HCT116 (cell line): Measurements from ENCODE around the gene SAYSD1. TPM values are rescaled to one million over a fixed set of nuclear protein-coding genes. Genes with fewer than 3 reads are reported as not detected.

Experiments
- ATAC-seq: fragments of 200-7000 bp; cut with Tn5 transposase; 2 replicates; pipeline ENCODE4 v1.9.1; 2020; ENCODE audit warnings: mild to moderate bottlenecking, moderate library complexity
- BruUV-seq: library from RNA; stranded (reverse); fragments of 400-500 nt; replicated peaks from 2 replicates; lab custom pipeline; 2021; lab: Mats Ljungman, UMichigan
- CTCF ChIA-PET: fragments of 300-600 bp; sonication (Branson Sonifier 250); formaldehyde crosslinking; loops from one replicate; lab custom pipeline; 2021; ENCODE audit warnings: antibody characterized with exemption; lab: Charles Lee
- POLR2A ChIA-PET: fragments of 300-600, 350-600 bp; sonication (Branson Sonifier 250); formaldehyde crosslinking; loops from one replicate; lab custom pipeline; 2021; ENCODE audit warnings: antibody characterized with exemption; lab: Charles Lee
- RAD21 ChIA-PET, 2 experiments: fragments of 300-600 bp; sonication (Branson Sonifier 250); formaldehyde crosslinking; loops; one replicate each; lab custom pipeline; 2023; ENCODE audit warnings: low total read pairs in 2 of 2; ENCODE audit not compliant: uncharacterized antibody in 2 of 2, unreplicated experiment in 2 of 2, low non-redundant PET in 1 of 2; lab: Charles Lee
- DNase-seq: peaks from one replicate; pipeline ENCODE4 v3.0.0-alpha.2; 2010; ENCODE audit warnings: low read depth, low spot score
- H2AFZ ChIP-seq: fragments of 200-600 bp; shearing (Covaris generic), sonication (generic); 2 replicates; pipeline ENCODE4 v1.6.1; 2017; ENCODE audit warnings: low read depth, mixed run types, mixed read lengths, antibody characterized with exemption, low read length; ENCODE audit not compliant: poor library complexity, severe bottlenecking
- H3K27ac ChIP-seq: 2 replicates; pipeline ENCODE4 v1.5.1; 2012; ENCODE audit warnings: low read depth, low read length
- H3K27me3 ChIP-seq: fragments of 200-600 bp; sonication (generic); 2 replicates; pipeline ENCODE4 v1.6.1; 2016; ENCODE audit warnings: mixed run types, low read length, mixed read lengths; ENCODE audit not compliant: insufficient read depth
- H3K36me3 ChIP-seq, 2 experiments: fragments of 200-500 bp in 1 of 2; fragments of 200-600 bp in 1 of 2; sonication (Bioruptor generic) in 1 of 2; sonication (generic) in 1 of 2; 2 replicates each; pipeline versions ENCODE4 v1.5.1 to v1.6.1; 2014 to 2016; ENCODE audit warnings: low read length in 2 of 2, inconsistent platforms in 1 of 2, mixed read lengths in 1 of 2, mixed run types in 1 of 2; ENCODE audit not compliant: insufficient read depth in 2 of 2, control insufficient read depth in 1 of 2
- H3K4me1 ChIP-seq, 2 experiments: fragments of 200-600 bp in 1 of 2; sonication (generic) in 1 of 2; 2 replicates each; pipeline versions ENCODE4 v1.5.1 to v1.6.1; 2012 to 2017; ENCODE audit warnings: low read length in 2 of 2, inconsistent platforms in 1 of 2, mild to moderate bottlenecking in 1 of 2, mixed read lengths in 1 of 2, mixed run types in 1 of 2, moderate library complexity in 1 of 2; ENCODE audit not compliant: insufficient read depth in 2 of 2, control insufficient read depth in 1 of 2
- H3K4me2 ChIP-seq: fragments of 200-600 bp; sonication (generic); 2 replicates; pipeline ENCODE4 v1.6.1; 2017; ENCODE audit warnings: mixed run types, low read length, mixed read lengths
- H3K4me3 ChIP-seq, 2 experiments: fragments of 200-600 bp in 1 of 2; sonication (generic) in 1 of 2; replicated peaks in 1 of 2; 2 replicates each; pipeline ENCODE4 v1.5.1; 2011 to 2016; ENCODE audit warnings: low read length in 2 of 2, control low read depth in 1 of 2, low read depth in 1 of 2, mild to moderate bottlenecking in 1 of 2, mixed read lengths in 1 of 2, mixed run types in 1 of 2
- H3K79me2 ChIP-seq: fragments of 200-600 bp; sonication (generic); 2 replicates; pipeline ENCODE4 v1.6.1; 2017; ENCODE audit warnings: mild to moderate bottlenecking, mixed run types, low read length, moderate library complexity, mixed read lengths; ENCODE audit not compliant: insufficient read depth
- H3K9ac ChIP-seq: fragments of 200-600 bp; sonication (generic); 2 replicates; pipeline ENCODE4 v1.6.1; 2016; ENCODE audit warnings: low read length, mixed read lengths
- H3K9me2 ChIP-seq: fragments of 200-600 bp; sonication (generic), shearing (Covaris generic); 2 replicates; pipeline ENCODE4 v1.6.1; 2017; ENCODE audit warnings: mixed run types, mild to moderate bottlenecking, moderate library complexity; ENCODE audit not compliant: insufficient read depth
- H3K9me3 ChIP-seq, 2 experiments: fragments of 200-500 bp in 1 of 2; fragments of 200-600 bp in 1 of 2; sonication (Bioruptor generic) in 1 of 2; sonication (generic) in 1 of 2; 2 replicates each; pipeline ENCODE4 v1.6.1; 2014 to 2017; ENCODE audit warnings: low read length in 2 of 2, mixed read lengths in 2 of 2, inconsistent platforms in 1 of 2, low read depth in 1 of 2, mild to moderate bottlenecking in 1 of 2, mixed run types in 1 of 2, moderate library complexity in 1 of 2; ENCODE audit not compliant: control insufficient read depth in 1 of 2, insufficient read depth in 1 of 2
- H4K20me1 ChIP-seq: fragments of 200-600 bp; sonication (generic), shearing (Covaris generic); 2 replicates; pipeline ENCODE4 v1.6.1; 2017; ENCODE audit warnings: mixed run types, mild to moderate bottlenecking, moderate library complexity; ENCODE audit not compliant: insufficient read depth
- ATF3 ChIP-seq: IDR thresholded peaks from 2 replicates; pipeline ENCODE4 v1.6.1; 2012
- CBX3 ChIP-seq: IDR thresholded peaks from 2 replicates; pipeline ENCODE4 v1.6.1; 2012; ENCODE audit warnings: low read depth
- CEBPB ChIP-seq: IDR thresholded peaks from 2 replicates; pipeline ENCODE4 v1.6.1; 2012; ENCODE audit warnings: low read depth
- EGR1 ChIP-seq: IDR thresholded peaks from 2 replicates; pipeline ENCODE4 v1.6.1; 2012; ENCODE audit warnings: low read depth
- ELF1 ChIP-seq: IDR thresholded peaks from 2 replicates; pipeline ENCODE4 v1.6.1; 2012; ENCODE audit warnings: low read depth, borderline replicate concordance
- EZH2phosphoT487 ChIP-seq: fragments of 200-600 bp; IDR thresholded peaks from 2 replicates; pipeline ENCODE4 v1.6.1; 2018; ENCODE audit warnings: antibody characterized with exemption, borderline replicate concordance
- JUND ChIP-seq: IDR thresholded peaks from 2 replicates; pipeline ENCODE4 v1.6.1; 2012
- POLR2A ChIP-seq: IDR thresholded peaks from 2 replicates; pipeline ENCODE4 v1.7.0; 2011; ENCODE audit warnings: borderline replicate concordance; ENCODE audit not compliant: insufficient read depth, insufficient read length; ENCODE audit errors: extremely low read depth
- POLR2AphosphoS5 ChIP-seq: IDR thresholded peaks from 2 replicates; pipeline ENCODE4 v1.6.1; 2011; ENCODE audit warnings: mild to moderate bottlenecking, low read depth, low read length, moderate library complexity
- SP1 ChIP-seq: IDR thresholded peaks from 2 replicates; pipeline ENCODE4 v1.6.1; 2012; ENCODE audit warnings: low read depth
- SRF ChIP-seq: IDR thresholded peaks from 2 replicates; pipeline ENCODE4 v1.6.1; 2012; ENCODE audit warnings: low read depth
- TCF7L2 ChIP-seq: IDR thresholded peaks from 2 replicates; pipeline ENCODE4 v1.7.0; 2011; ENCODE audit warnings: borderline replicate concordance, inconsistent platforms; ENCODE audit not compliant: insufficient read depth, insufficient read length; ENCODE audit errors: extremely low read depth
- YY1 ChIP-seq: IDR thresholded peaks from 2 replicates; pipeline ENCODE4 v1.6.1; 2011; ENCODE audit warnings: low read length, low read depth, moderate library complexity, mild to moderate bottlenecking; ENCODE audit not compliant: insufficient replicate concordance; ENCODE audit errors: extremely low read depth
- ZBTB33 ChIP-seq: IDR thresholded peaks from 2 replicates; pipeline ENCODE4 v1.6.1; 2011; ENCODE audit warnings: mild to moderate bottlenecking, low read length, moderate library complexity; ENCODE audit not compliant: insufficient replicate concordance; ENCODE audit errors: extremely low read depth
- ZNF274 ChIP-seq: fragments of 200-500 bp; sonication (Bioruptor generic); IDR thresholded peaks from 2 replicates; pipeline ENCODE4 v1.6.1; 2014; ENCODE audit warnings: mild to moderate bottlenecking, low read depth, low read length, inconsistent platforms
- intact Hi-C: fragments of 100-400 bp; cut with micrococcal nuclease; formaldehyde crosslinking; loops from 2 replicates; pipeline ENCODE4 v1.10.0; 2022
- total RNA-seq: library from RNA; stranded (reverse); gene quantifications from one replicate; pipeline ENCODE4 v1.2.1, GENCODE V29; 2021; ENCODE audit not compliant: unreplicated experiment

SAYSD1 gene
- total RNA-seq, 1 experiment from 2014 or later = 10.1 TPM

DNA sequence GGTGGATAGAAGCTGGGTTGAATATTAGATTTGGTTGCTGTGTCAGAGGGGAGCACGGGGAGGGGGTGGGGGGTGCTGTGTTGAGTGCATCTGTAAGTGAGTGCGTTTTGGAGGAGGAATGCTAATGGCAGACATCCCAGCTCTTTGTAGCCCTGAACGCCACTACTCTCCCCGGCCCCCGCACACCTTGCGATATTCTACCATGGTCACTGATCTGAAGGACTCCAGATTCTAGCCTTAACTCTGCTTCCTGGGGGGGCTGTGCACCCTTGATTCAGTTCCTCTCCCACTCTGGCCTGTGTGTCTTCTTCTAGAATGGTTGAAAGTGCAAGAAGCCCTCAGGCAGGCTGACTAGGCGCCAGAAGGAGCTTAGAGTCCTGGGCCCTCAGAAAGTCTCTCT lies 59.3 kb downstream of the SAYSD1 start:
- BruUV-seq = no TSS peak
- Histone ChIP-seq H2AFZ (no peak overlapping the region), H3K4me1 (no peaks in the 10 kb centered on the region), H3K4me3 (no peak overlapping the region), H3K27me3 (peaks cover 25% of the 10 kb centered on the region), H4K20me1 (no peaks in the 10 kb centered on the region), H3K27ac (no peak overlapping the region), H3K36me3 (no peaks in the 10 kb centered on the region), H3K79me2 (no peaks in the 10 kb centered on the region), H3K4me2 (no peak overlapping the region), H3K9me3 (no peaks in the 10 kb centered on the region), H3K9ac (no peak overlapping the region), H3K9me2 (no peaks in the 10 kb centered on the region)
- no peak for DNase-seq
- ChIA-PET RAD21 (no interaction called here), POLR2A (no interaction called here), CTCF (no interaction called here)
- intact Hi-C loops = no loop called here
- TF ChIP-seq YY1 = no peak
- no peak for TF ChIP-seq ZNF274
- TF ChIP-seq SRF = no peak
- no peak for TF ChIP-seq POLR2A
- TF ChIP-seq EGR1 = no peak
- TF ChIP-seq CBX3 = no peak
- no peak for TF ChIP-seq EZH2phosphoT487
- no peak for TF ChIP-seq ATF3
- no peak for TF ChIP-seq CEBPB
- no peak for TF ChIP-seq POLR2AphosphoS5
- ATAC-seq = no peak

GRCh38 chr6:39054577-39055142 lies 60.3 kb downstream of the SAYSD1 start:
- Histone ChIP-seq H2AFZ (no peak overlapping the region), H3K4me1 (no peaks in the 10 kb centered on the region), H3K9me3 (no peaks in the 10 kb centered on the region), H4K20me1 (no peaks in the 10 kb centered on the region), H3K9ac (no peak overlapping the region), H3K36me3 (no peaks in the 10 kb centered on the region), H3K79me2 (no peaks in the 10 kb centered on the region), H3K4me2 (no peak overlapping the region), H3K9me2 (no peaks in the 10 kb centered on the region), H3K4me3 (no peak overlapping the region), H3K27me3 (peaks cover 22% of the 10 kb centered on the region), H3K27ac (no peak overlapping the region)
- intact Hi-C loops = no loop called here
- RAD21 ChIA-PET = no interaction called here
- no peak for DNase-seq
- POLR2A ChIA-PET = no interaction called here
- CTCF ChIA-PET = no interaction called here
- no peak for ATAC-seq
- no TSS peak for BruUV-seq
- TF ChIP-seq TCF7L2 (no peak), ZBTB33 (no peak), JUND (no peak), ELF1 (no peak), SP1 (no peak), SRF (no peak), YY1 (no peak), CEBPB (no peak), EGR1 (no peak), EZH2phosphoT487 (no peak)
